K562 treated with DMSO at 1 percent for 24 hours (cell line): ENCODE results near the gene TMEM254. TPM values are rescaled to one million over a fixed set of nuclear protein-coding genes. Genes with fewer than 3 reads are reported as not detected.

Source experiments
- total RNA-seq: library from RNA; unstranded; fragments of 300-600 nt; gene quantifications from 2 replicates; pipeline ENCODE4 v1.2.3, GENCODE V29; 2022; ENCODE audit warnings: low read depth; ENCODE audit not compliant: insufficient read depth

The TMEM254 gene, protein sequence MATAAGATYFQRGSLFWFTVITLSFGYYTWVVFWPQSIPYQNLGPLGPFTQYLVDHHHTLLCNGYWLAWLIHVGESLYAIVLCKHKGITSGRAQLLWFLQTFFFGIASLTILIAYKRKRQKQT
- 2.1 and 6.5 TPM in 2 replicates for total RNA-seq

DNA sequence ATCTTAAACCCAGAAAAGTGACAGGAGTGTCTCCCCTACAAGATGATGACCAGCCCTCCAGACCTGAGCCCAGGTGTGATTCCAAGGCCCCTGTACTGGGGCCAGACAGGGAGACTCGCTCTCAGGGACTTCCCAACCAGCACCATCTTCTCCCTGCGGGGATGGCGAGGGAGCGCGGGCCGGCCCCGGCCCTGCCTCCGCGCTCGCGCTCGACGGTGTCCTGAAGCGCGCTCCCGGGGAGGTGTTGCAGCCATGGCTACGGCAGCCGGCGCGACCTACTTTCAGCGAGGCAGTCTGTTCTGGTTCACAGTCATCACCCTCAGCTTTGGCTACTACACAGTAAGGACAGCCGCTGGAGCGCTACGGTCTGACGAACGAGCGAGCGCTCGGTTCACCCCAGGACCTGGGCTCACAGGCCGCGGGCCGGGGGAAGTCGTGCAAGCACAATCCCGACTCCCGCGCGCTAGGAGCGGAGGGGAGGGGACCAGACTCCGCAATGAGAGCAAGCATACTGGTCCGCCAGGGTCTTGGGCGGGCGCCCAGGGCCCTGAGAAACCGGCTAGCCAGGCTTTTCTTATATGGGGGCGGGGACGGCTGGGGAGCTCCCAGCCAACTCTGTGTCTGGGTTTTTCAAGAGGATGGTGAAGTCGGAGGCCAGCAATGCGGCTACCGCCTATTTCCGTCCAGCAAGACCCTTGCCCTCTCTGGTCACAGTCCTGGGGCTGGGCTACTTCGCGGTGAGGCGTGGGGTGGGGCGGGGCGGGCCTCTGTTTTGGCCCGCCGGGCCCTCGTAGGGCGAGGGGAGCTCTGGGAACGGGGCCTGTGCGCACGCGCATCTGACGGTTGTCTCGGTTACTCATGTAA lies at the start of gene TMEM254:
TMEM254 (plus strand) TSS at position 218 of the 864 bp plus-strand sequence; CDS start at position 253, 35 bp downstream.

DNA sequence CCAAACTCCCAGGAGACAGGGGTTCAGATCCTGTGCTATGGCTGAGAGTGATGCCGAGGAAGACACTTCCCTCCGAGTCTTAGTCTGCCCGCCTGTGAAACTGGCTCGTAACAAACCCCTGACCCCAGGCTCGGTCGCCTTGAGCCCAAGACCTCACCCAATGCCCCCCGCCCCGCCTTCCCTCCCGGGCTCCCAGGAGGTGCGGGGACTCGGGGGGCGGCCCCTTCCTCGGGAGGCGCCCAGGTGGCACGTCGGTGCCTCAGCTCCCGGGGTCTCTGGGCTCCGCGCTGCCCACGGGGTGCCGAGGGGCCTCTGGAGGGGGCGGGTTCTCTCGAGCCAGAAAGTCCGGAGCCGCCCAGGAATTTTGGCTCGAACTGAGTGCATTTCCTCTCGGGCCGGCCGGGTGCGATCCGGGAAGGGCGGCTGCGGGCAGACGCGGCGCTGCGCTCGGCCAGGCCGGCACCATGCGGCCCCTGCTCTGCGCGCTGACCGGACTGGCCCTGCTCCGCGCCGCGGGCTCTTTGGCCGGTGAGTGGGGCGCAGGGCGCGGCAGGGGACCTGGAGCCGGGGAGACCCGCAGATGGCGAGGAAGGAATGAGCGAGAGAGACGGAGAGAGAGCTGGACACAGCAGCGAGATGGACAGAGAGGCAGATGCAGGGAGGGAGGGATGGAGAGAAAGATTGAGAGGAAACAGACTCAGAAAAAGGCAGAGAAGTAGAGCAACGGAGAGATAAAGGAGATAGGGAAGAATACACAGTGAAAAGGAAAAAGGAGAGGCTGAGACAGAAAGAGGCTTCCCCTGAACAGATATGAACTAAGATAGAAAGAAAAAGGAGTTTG lies 54.1 kb downstream of the TMEM254 start, which contains the start of gene PLAC9:
PLAC9 (plus strand) TSS at position 432 of the 841 bp plus-strand sequence; CDS start at position 465, 33 bp downstream.

Other genes with a start within 250 kb of the TMEM254 start
- not detected in 2 replicates for gene SFTPD, start 129.6 kb upstream of the TMEM254 start, total RNA-seq
- gene PLAC9, start 54.1 kb downstream of the TMEM254 start, total RNA-seq = not detected in 2 replicates
- 188 and 189 TPM in 2 replicates for gene ANXA11, start 126.9 kb downstream of the TMEM254 start, total RNA-seq
- gene MAT1A, start 211.0 kb downstream of the TMEM254 start, total RNA-seq = 3.1 and 3.8 TPM in 2 replicates